ENCODE measurements around the gene DDR1. TPM values are rescaled to one million over a fixed set of nuclear protein-coding genes. Genes with fewer than 3 reads are reported as not detected.
"Not testable (repeated sequence)": the region's sequence is repeated elsewhere in the genome, so short reads cannot be mapped to it uniquely, and the experiment has no call there.

DDR1 gene
- total RNA-seq, 1 experiment from 2014 or later: 95.2 TPM

DNA sequence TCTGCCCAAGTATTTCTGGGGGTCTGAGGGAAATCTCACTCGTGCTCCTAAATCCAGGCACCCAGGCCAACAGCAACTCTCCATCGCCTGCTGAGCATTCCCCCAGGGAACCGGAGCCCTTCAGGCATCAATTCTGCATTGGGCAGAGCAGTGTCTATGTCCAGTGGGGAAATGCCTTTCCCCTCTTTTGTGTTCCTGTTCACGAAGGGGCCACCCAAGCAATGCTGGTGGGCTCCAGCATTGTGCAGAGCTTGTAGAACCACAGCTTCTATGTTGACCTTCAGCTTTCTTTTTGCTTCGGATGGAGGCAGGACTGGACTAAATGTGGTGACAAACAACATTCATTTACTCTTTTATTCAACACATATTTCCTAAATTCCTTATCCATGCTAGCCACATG is 27.2 kb upstream of the DDR1 start:
- in situ Hi-C loops (cut with HindIII; ENCODE audit: low pct_unique_long_range_greater_than_20kb, low sequenced_read_pairs) (no loop called here), intact Hi-C loops (cut with micrococcal nuclease; ENCODE audit: unreplicated experiment) (no loop called here)
- Histone ChIP-seq H3K27me3 (ENCODE audit: control insufficient read depth, insufficient read depth, low read length) (no peaks in the 10 kb centered on the region), H3K36me3 (ENCODE audit: control insufficient read depth, insufficient read depth, low read length) (no peaks in the 10 kb centered on the region), H3K4me1 (ENCODE audit: control insufficient read depth, insufficient read depth, low read length) (no peaks in the 10 kb centered on the region), H3K9me3 (ENCODE audit: control insufficient read depth, insufficient read depth, low read depth, low read length) (no peaks in the 10 kb centered on the region), H3K27ac (ENCODE audit: low read length) (no peak overlapping the region), H3K4me3 (ENCODE audit: low read depth in 2 of 2, low read length in 2 of 2) (no peak overlapping the region)
- DNase-seq (ENCODE audit: low read depth, low spot score) (no peak), ATAC-seq (no peak)
- no TSS peak for BruUV-seq (replicated peaks)
- POLR2A ChIA-PET: no interaction called here
- CTCF ChIA-PET: no interaction called here
- TF ChIP-seq, protein P1, sequence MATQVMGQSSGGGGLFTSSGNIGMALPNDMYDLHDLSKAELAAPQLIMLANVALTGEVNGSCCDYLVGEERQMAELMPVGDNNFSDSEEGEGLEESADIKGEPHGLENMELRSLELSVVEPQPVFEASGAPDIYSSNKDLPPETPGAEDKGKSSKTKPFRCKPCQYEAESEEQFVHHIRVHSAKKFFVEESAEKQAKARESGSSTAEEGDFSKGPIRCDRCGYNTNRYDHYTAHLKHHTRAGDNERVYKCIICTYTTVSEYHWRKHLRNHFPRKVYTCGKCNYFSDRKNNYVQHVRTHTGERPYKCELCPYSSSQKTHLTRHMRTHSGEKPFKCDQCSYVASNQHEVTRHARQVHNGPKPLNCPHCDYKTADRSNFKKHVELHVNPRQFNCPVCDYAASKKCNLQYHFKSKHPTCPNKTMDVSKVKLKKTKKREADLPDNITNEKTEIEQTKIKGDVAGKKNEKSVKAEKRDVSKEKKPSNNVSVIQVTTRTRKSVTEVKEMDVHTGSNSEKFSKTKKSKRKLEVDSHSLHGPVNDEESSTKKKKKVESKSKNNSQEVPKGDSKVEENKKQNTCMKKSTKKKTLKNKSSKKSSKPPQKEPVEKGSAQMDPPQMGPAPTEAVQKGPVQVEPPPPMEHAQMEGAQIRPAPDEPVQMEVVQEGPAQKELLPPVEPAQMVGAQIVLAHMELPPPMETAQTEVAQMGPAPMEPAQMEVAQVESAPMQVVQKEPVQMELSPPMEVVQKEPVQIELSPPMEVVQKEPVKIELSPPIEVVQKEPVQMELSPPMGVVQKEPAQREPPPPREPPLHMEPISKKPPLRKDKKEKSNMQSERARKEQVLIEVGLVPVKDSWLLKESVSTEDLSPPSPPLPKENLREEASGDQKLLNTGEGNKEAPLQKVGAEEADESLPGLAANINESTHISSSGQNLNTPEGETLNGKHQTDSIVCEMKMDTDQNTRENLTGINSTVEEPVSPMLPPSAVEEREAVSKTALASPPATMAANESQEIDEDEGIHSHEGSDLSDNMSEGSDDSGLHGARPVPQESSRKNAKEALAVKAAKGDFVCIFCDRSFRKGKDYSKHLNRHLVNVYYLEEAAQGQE (IDR thresholded peaks at IDR 0.05; ENCODE audit: insufficient read depth in 1 of 2, low read depth in 2 of 2, low read length in 1 of 2): no peak
- TF ChIP-seq POLR2AphosphoS5 (IDR thresholded peaks at IDR 0.05; ENCODE audit: low read depth, low read length) (no peak), TCF7L2 (IDR thresholded peaks at IDR 0.05; ENCODE audit: low read depth, low read length) (no peak)

DNA sequence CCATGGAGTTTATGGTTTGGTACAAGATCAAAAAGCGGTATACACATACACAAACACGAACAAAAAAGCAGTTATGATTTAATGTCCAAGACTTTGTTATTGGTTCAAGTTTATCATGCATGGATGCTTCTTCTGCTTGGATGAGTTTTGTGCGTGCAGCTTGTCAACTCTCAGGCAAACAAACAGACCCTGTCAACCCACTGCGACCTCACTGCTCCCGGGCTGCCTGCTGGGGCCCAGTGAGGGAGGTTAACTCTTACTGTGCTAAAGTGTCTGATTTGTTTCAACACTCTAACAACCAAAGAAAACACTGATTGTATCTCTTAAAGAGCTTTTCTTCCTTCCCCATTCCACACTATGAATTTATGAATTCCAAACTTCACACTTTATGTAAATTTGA is 26.8 kb upstream of the DDR1 start:
- TF ChIP-seq, protein P1 (IDR thresholded peaks at IDR 0.05; ENCODE audit: insufficient read depth in 1 of 2, low read depth in 2 of 2, low read length in 1 of 2): no peak
- TF ChIP-seq TCF7L2 (IDR thresholded peaks at IDR 0.05; ENCODE audit: low read depth, low read length): no peak
- TF ChIP-seq SIN3A (IDR thresholded peaks at IDR 0.05; ENCODE audit: borderline replicate concordance, insufficient read depth, low read depth, low read length): no peak
- TF ChIP-seq POLR2AphosphoS5 (IDR thresholded peaks at IDR 0.05; ENCODE audit: low read depth, low read length): no peak
- TF ChIP-seq, protein P2, sequence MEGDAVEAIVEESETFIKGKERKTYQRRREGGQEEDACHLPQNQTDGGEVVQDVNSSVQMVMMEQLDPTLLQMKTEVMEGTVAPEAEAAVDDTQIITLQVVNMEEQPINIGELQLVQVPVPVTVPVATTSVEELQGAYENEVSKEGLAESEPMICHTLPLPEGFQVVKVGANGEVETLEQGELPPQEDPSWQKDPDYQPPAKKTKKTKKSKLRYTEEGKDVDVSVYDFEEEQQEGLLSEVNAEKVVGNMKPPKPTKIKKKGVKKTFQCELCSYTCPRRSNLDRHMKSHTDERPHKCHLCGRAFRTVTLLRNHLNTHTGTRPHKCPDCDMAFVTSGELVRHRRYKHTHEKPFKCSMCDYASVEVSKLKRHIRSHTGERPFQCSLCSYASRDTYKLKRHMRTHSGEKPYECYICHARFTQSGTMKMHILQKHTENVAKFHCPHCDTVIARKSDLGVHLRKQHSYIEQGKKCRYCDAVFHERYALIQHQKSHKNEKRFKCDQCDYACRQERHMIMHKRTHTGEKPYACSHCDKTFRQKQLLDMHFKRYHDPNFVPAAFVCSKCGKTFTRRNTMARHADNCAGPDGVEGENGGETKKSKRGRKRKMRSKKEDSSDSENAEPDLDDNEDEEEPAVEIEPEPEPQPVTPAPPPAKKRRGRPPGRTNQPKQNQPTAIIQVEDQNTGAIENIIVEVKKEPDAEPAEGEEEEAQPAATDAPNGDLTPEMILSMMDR (IDR thresholded peaks at IDR 0.05): no peak
- H3K27ac ChIP-seq (ENCODE audit: low read length): no peak overlapping the region
- DNase-seq (ENCODE audit: low read depth, low spot score) (no peak), ATAC-seq (no peak)
- no peak overlapping the region for H3K4me3 ChIP-seq (ENCODE audit: low read depth in 2 of 2, low read length in 2 of 2)
- POLR2A ChIA-PET: no interaction called here
- no peaks in the 10 kb centered on the region for H3K36me3 ChIP-seq (ENCODE audit: control insufficient read depth, insufficient read depth, low read length)
- CTCF ChIA-PET: no interaction called here
- no peaks in the 10 kb centered on the region for H3K27me3 ChIP-seq (ENCODE audit: control insufficient read depth, insufficient read depth, low read length)
- in situ Hi-C loops (cut with HindIII; ENCODE audit: low pct_unique_long_range_greater_than_20kb, low sequenced_read_pairs) (no loop called here), intact Hi-C loops (cut with micrococcal nuclease; ENCODE audit: unreplicated experiment) (no loop called here)
- no TSS peak for BruUV-seq (replicated peaks)
- no peaks in the 10 kb centered on the region for H3K9me3 ChIP-seq (ENCODE audit: control insufficient read depth, insufficient read depth, low read depth, low read length)
- H3K4me1 ChIP-seq (ENCODE audit: control insufficient read depth, insufficient read depth, low read length): no peaks in the 10 kb centered on the region

DNA sequence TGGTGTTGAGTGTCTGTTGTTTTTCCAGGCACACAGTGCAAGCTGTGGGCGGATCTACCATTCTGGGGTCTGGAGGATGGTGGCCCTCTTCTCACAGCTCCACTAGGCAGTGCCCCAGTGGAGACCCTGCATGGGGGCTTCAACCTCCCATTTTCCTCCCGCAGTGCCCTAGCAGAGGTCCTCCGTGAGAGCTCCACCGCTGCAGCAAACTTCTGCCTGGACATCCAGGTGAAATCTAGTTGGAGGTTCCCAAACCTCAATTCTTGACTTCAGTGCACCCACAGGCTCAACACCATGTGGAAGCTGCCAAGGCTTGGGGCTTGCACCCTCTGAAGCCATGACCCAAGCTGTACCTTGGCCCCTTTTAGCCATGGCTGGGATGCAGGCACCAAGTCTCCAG is 24.6 kb upstream of the DDR1 start:
- H3K9me3 ChIP-seq (ENCODE audit: control insufficient read depth, insufficient read depth, low read depth, low read length); BruUV-seq (replicated peaks); DNase-seq (ENCODE audit: low read depth, low spot score); POLR2A ChIA-PET; H3K4me1 ChIP-seq (ENCODE audit: control insufficient read depth, insufficient read depth, low read length); H3K36me3 ChIP-seq (ENCODE audit: control insufficient read depth, insufficient read depth, low read length); H3K27ac ChIP-seq (ENCODE audit: low read length); H3K4me3 ChIP-seq (ENCODE audit: low read depth in 2 of 2, low read length in 2 of 2); H3K27me3 ChIP-seq (ENCODE audit: control insufficient read depth, insufficient read depth, low read length); intact Hi-C loops (cut with micrococcal nuclease; ENCODE audit: unreplicated experiment); CTCF ChIA-PET; ATAC-seq: not testable (repeated sequence)
- in situ Hi-C loops (cut with HindIII; ENCODE audit: low pct_unique_long_range_greater_than_20kb, low sequenced_read_pairs): loop anchor here (10.0 kb wide), 1 partner anchor 215 kb away; no protein-coding TSS in a partner anchor

Data from Panc1 (cell line).